ENCODE results near the gene HSP90AA1.
A peak's percentile ranks its signal among the peaks of the same experiment; 100 is the strongest.
"Not testable (repeated sequence)": the region's sequence is repeated elsewhere in the genome, so short reads cannot be mapped to it uniquely, and the experiment has no call there.

The HSP90AA1 gene

GRCh38 chr14:102086972-102087761, at the start of gene HSP90AA1:
Gene HSP90AA1, minus strand, starts transcription at chr14:102087044. Its CDS starts 666 bp downstream, at chr14:102086378.
- DNase-seq, result peak; percentile 90

GRCh38 chr14:102135456-102135855, 48.6 kb upstream of the HSP90AA1 start:
- not testable (repeated sequence) for DNase-seq

GRCh38 chr14:102134719-102135118, 47.9 kb upstream of the HSP90AA1 start:
- DNase-seq, result not testable (repeated sequence)

GRCh38 chr14:102134021-102134420, 47.2 kb upstream of the HSP90AA1 start:
- not testable (repeated sequence) for DNase-seq

GRCh38 chr14:102131741-102132140, 44.9 kb upstream of the HSP90AA1 start:
- DNase-seq, result no peak

GRCh38 chr14:102126807-102127455, 40.1 kb upstream of the HSP90AA1 start:
- DNase-seq, result no peak

- DNase-seq, result no peak
These were observed 38.7 kb upstream of the HSP90AA1 start for GRCh38 chr14:102125546-102125945.

- no peak for DNase-seq
These were observed 37.6 kb upstream of the HSP90AA1 start for GRCh38 chr14:102124419-102124818.

- no peak for DNase-seq
These were observed 34.7 kb upstream of the HSP90AA1 start for GRCh38 chr14:102121567-102121966.

GRCh38 chr14:102120888-102121287, 34.0 kb upstream of the HSP90AA1 start:
- no peak for DNase-seq

GRCh38 chr14:102117852-102118251, 31.0 kb upstream of the HSP90AA1 start:
- no peak for DNase-seq

- DNase-seq, result no peak
These were observed 29.7 kb upstream of the HSP90AA1 start for GRCh38 chr14:102116361-102117180.

- no peak for DNase-seq
These were observed 24.3 kb upstream of the HSP90AA1 start for GRCh38 chr14:102111101-102111500.

GRCh38 chr14:102109332-102109731, 22.5 kb upstream of the HSP90AA1 start:
- DNase-seq, result not testable (repeated sequence)

- DNase-seq, result no peak
These were observed 18.5 kb upstream of the HSP90AA1 start for GRCh38 chr14:102105369-102105768.

- no peak for DNase-seq
These were observed 16.3 kb upstream of the HSP90AA1 start for GRCh38 chr14:102103062-102103695.

- peak; percentile 79 for DNase-seq
These were observed 10.7 kb upstream of the HSP90AA1 start for GRCh38 chr14:102097441-102098135.

- DNase-seq, result peak; percentile 43
These were observed 9.8 kb upstream of the HSP90AA1 start for GRCh38 chr14:102096569-102097188.

- no peak for DNase-seq
These were observed 9.2 kb upstream of the HSP90AA1 start for GRCh38 chr14:102095871-102096568.

- no peak for DNase-seq
These were observed 8.5 kb upstream of the HSP90AA1 start for GRCh38 chr14:102095231-102095870.

- no peak for DNase-seq
These were observed 7.3 kb upstream of the HSP90AA1 start for GRCh38 chr14:102094101-102094500.
